Measurements from ENCODE around the gene MYH7. TPM values are rescaled to one million over a fixed set of nuclear protein-coding genes. Genes with fewer than 3 reads are reported as not detected.

The MYH7 gene
- polyA plus RNA-seq, 2 of the 4 experiments (the other 2 are of a cell fraction) = not detected

DNA sequence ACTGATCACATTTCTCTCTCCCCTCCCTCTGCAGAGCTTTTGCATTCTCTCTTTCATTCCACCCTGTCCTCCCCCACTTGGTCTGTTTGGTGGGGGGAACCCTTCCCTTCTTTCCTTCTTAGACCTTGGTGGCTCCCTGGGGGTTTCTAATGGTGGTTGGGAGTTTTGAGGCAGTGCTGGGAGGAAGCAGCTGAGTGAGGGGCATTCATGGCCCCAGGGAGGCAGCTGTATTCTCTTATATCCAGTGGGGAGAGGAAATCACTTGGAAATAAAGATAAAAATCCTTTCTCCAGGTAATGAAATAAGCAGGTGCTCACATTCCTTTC lies 47.3 kb upstream of the MYH7 start (continued):
- TF ChIP-seq, protein P1, sequence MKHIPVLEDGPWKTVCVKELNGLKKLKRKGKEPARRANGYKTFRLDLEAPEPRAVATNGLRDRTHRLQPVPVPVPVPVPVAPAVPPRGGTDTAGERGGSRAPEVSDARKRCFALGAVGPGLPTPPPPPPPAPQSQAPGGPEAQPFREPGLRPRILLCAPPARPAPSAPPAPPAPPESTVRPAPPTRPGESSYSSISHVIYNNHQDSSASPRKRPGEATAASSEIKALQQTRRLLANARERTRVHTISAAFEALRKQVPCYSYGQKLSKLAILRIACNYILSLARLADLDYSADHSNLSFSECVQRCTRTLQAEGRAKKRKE (CRISPR knock-in tag; IDR thresholded peaks at IDR 0.05; ENCODE audit: low read depth) = no peak
- TF ChIP-seq, protein P2, sequence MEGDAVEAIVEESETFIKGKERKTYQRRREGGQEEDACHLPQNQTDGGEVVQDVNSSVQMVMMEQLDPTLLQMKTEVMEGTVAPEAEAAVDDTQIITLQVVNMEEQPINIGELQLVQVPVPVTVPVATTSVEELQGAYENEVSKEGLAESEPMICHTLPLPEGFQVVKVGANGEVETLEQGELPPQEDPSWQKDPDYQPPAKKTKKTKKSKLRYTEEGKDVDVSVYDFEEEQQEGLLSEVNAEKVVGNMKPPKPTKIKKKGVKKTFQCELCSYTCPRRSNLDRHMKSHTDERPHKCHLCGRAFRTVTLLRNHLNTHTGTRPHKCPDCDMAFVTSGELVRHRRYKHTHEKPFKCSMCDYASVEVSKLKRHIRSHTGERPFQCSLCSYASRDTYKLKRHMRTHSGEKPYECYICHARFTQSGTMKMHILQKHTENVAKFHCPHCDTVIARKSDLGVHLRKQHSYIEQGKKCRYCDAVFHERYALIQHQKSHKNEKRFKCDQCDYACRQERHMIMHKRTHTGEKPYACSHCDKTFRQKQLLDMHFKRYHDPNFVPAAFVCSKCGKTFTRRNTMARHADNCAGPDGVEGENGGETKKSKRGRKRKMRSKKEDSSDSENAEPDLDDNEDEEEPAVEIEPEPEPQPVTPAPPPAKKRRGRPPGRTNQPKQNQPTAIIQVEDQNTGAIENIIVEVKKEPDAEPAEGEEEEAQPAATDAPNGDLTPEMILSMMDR (IDR thresholded peaks at IDR 0.05) = no peak

DNA sequence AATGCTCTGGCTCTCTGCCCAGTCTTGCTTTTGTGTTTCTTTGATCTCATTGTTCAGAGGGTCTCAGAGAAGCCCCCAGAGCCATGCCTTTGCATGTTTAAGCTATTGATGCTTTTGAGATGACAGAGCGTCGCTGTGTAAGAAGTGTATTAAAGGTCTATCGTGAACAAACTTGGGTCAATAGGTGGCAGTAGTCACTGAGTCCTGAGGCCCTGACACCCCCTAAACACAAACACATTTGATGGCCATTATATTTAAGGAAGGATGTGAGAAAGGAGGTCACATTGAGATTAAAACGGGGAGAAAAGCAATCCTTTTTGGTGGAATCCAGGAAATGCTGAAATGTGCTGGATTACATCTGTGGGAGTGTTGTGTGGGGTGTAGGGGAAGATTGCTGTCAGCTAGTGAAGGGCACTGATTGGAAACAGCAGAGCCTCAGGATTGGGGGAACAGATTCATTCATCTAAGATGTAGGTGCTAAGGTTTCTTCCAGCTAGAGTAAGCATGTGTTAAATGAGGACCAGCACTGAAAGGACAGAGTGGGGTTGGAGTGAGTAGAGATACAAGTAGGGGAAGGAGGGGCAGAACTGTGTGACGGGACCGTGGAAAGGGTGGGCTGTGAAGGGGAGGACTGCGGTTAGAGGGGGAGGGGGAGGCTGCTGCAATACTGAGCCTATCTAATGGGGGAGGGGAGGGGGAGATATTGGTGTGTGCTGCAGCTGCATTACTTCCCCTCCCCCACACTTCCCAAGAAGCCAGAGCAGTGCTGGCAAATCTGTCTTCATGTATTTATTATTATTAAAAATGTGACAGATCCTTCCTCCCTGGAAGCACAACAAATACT lies 46.7 kb upstream of the MYH7 start:
- CTCF ChIA-PET = interaction anchor here (0.8 to 21.4 kb wide), 8 partner anchors 12 to 95 kb away, joined by 3 to 553 read pairs (median 6); partner anchors contain the start of genes AP1G2, NGDN and THTPA
- 83% methylated on average over 7 of the region's 7 CpGs for WGBS (ENCODE audit: missing lambda C conversion rate)
- no peaks in the 10 kb centered on the region for H3K4me1 ChIP-seq
- POLR2A ChIA-PET = no interaction called here
- DNase-seq (ENCODE audit: low read depth in 1 of 2, low spot score in 1 of 2) (no peak), FAIRE-seq (no peak), ATAC-seq (no peak; a peak in 1 of 6 replicates)
- no peak overlapping the region for H3K27ac ChIP-seq
- TF ChIP-seq, protein P2 (IDR thresholded peaks at IDR 0.05) = no peak
- no peak for TF ChIP-seq GATA3 (IDR thresholded peaks at IDR 0.05; ENCODE audit: borderline replicate concordance)
- TF ChIP-seq, protein P1 (CRISPR knock-in tag; IDR thresholded peaks at IDR 0.05; ENCODE audit: low read depth) = no peak
- TF ChIP-seq MAFK (IDR thresholded peaks at IDR 0.05; ENCODE audit: partially characterized antibody) = no peak
- no peak overlapping the region for H3K4me2 ChIP-seq
- no peak overlapping the region for H3K4me3 ChIP-seq
- no peaks in the 10 kb centered on the region for H3K9me3 ChIP-seq

- no peak overlapping the region for H3K4me3 ChIP-seq
- no peaks in the 10 kb centered on the region for H3K4me1 ChIP-seq
- peak; percentile 91 for TF ChIP-seq REST (IDR thresholded peaks at IDR 0.05)
- TF ChIP-seq RAD21 (conservative IDR thresholded peaks at IDR 0.05 in 1 of 2, IDR thresholded peaks at IDR 0.05 in 1 of 2) = no peak
- 68% methylated on average over 3 of the region's 3 CpGs for WGBS (ENCODE audit: missing lambda C conversion rate)
- no peaks in the 10 kb centered on the region for H3K9me3 ChIP-seq
- no peak for DNase-seq (ENCODE audit: low read depth in 1 of 2, low spot score in 1 of 2)
- H3K27ac ChIP-seq = no peak overlapping the region
- POLR2A ChIA-PET = no interaction called here
- CTCF ChIA-PET = interaction anchor here (0.8 to 21.4 kb wide), 5 partner anchors 11 to 82 kb away, joined by 3 to 553 read pairs (median 7); partner anchors contain the start of genes AP1G2, NGDN and THTPA
- H3K4me2 ChIP-seq = no peak overlapping the region
- ATAC-seq = 0 out of 6 replicates have a peak, but pooled peaks of 1 of the 2 experiments have one; percentile 24
- no peak for FAIRE-seq
Measured at GRCh38 chr14:23481362-23481970, 46.0 kb upstream of the MYH7 start.

Data from A549 (cell line).